ENCODE measurements around the gene APCDD1L. TPM values are rescaled to one million over a fixed set of nuclear protein-coding genes. Genes with fewer than 3 reads are reported as not detected.
A peak's percentile ranks its signal among the peaks of the same experiment; 100 is the strongest.

The APCDD1L gene
- total RNA-seq, 1 donor from 2014 or later, result 16.4 TPM

GRCh38 chr20:58436868-58437645, 78.1 kb downstream of the APCDD1L start:
- H3K36me3 Mint-ChIP-seq (ENCODE audit: low read depth, unreplicated experiment), result peaks cover 19% of the 10 kb centered on the region
- H4K20me1 ChIP-seq (ENCODE audit: insufficient read depth, low read length), result peaks cover 61% of the 10 kb centered on the region
- H3K4me2 ChIP-seq (ENCODE audit: low read length), result no peak overlapping the region
- no peaks in the 10 kb centered on the region for H3K27me3 ChIP-seq (ENCODE audit: insufficient read depth, low read length)
- H3K9me3 ChIP-seq (ENCODE audit: insufficient read depth, low read depth, low read length), result no peaks in the 10 kb centered on the region
- H3K27ac Mint-ChIP-seq (ENCODE audit: unreplicated experiment), result no peak overlapping the region
- no peak overlapping the region for H3K27ac ChIP-seq (ENCODE audit: low read depth, low read length)
- H3K9ac ChIP-seq (ENCODE audit: low read length), result no peak overlapping the region
- H2AFZ ChIP-seq (ENCODE audit: low read depth, low read length), result no peak overlapping the region
- H3K4me1 Mint-ChIP-seq (ENCODE audit: low read depth, unreplicated experiment), result peaks cover 23% of the 10 kb centered on the region
- H3K36me3 ChIP-seq (ENCODE audit: insufficient read depth, low read length), result peaks cover 4% of the 10 kb centered on the region
- H3K79me2 ChIP-seq (ENCODE audit: insufficient read depth, low read length), result peaks cover 90% of the 10 kb centered on the region
- TF ChIP-seq, protein P1, sequence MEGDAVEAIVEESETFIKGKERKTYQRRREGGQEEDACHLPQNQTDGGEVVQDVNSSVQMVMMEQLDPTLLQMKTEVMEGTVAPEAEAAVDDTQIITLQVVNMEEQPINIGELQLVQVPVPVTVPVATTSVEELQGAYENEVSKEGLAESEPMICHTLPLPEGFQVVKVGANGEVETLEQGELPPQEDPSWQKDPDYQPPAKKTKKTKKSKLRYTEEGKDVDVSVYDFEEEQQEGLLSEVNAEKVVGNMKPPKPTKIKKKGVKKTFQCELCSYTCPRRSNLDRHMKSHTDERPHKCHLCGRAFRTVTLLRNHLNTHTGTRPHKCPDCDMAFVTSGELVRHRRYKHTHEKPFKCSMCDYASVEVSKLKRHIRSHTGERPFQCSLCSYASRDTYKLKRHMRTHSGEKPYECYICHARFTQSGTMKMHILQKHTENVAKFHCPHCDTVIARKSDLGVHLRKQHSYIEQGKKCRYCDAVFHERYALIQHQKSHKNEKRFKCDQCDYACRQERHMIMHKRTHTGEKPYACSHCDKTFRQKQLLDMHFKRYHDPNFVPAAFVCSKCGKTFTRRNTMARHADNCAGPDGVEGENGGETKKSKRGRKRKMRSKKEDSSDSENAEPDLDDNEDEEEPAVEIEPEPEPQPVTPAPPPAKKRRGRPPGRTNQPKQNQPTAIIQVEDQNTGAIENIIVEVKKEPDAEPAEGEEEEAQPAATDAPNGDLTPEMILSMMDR (IDR thresholded peaks at IDR 0.05; ENCODE audit: insufficient read depth, low read depth, low read length), result no peak
- TF ChIP-seq EZH2 (IDR thresholded peaks at IDR 0.05; ENCODE audit: insufficient read depth, low read length), result no peak
- peaks cover 4% of the 10 kb centered on the region for H3K4me1 ChIP-seq (ENCODE audit: insufficient read depth, low read length)
- DNase-seq (ENCODE audit: low read depth) (no peak), FAIRE-seq (no peak)
- H3K9me3 Mint-ChIP-seq (ENCODE audit: unreplicated experiment), result no peaks in the 10 kb centered on the region
- H3K27me3 Mint-ChIP-seq (ENCODE audit: low read depth, unreplicated experiment), result no peaks in the 10 kb centered on the region
- no peak overlapping the region for H3K4me3 ChIP-seq (ENCODE audit: insufficient read depth, low read depth, low read length)
- H3K4me3 Mint-ChIP-seq (ENCODE audit: unreplicated experiment), result no peak overlapping the region

DNA sequence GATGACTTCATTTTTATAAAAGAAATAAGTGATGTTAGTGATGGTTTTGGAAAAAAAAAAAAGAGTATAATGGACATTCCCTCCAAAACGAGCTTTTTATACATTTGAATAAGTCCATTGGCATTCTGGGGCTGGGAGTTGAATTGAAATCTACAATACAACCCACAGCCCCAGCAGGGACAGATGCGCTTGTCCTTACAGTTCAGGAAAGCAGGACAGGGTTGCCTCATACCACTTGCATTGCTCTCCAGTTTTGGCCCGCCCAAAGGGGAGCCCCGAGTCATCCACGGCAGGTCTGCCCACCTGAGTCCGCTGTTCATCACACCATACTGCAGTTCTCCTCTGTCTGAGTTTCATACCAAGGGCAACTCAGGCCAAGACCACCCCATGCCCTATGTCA, 80.0 kb downstream of the APCDD1L start:
- no peak for FAIRE-seq
- Mint-ChIP-seq H3K27ac (ENCODE audit: unreplicated experiment) (no peak overlapping the region), H3K27me3 (ENCODE audit: low read depth, unreplicated experiment) (no peaks in the 10 kb centered on the region), H3K4me3 (ENCODE audit: unreplicated experiment) (no peak overlapping the region), H3K4me1 (ENCODE audit: low read depth, unreplicated experiment) (peaks cover 20% of the 10 kb centered on the region), H3K9me3 (ENCODE audit: unreplicated experiment) (no peaks in the 10 kb centered on the region), H3K36me3 (ENCODE audit: low read depth, unreplicated experiment) (peaks cover 17% of the 10 kb centered on the region)
- H2AFZ ChIP-seq (ENCODE audit: low read depth, low read length), result no peak overlapping the region
- H3K27me3 ChIP-seq (ENCODE audit: insufficient read depth, low read length), result no peaks in the 10 kb centered on the region
- H4K20me1 ChIP-seq (ENCODE audit: insufficient read depth, low read length), result peaks cover 70% of the 10 kb centered on the region
- peaks cover 4% of the 10 kb centered on the region for H3K4me1 ChIP-seq (ENCODE audit: insufficient read depth, low read length)
- peaks cover 93% of the 10 kb centered on the region for H3K79me2 ChIP-seq (ENCODE audit: insufficient read depth, low read length)
- no peaks in the 10 kb centered on the region for H3K9me3 ChIP-seq (ENCODE audit: insufficient read depth, low read depth, low read length)
- no peak for TF ChIP-seq EZH2 (IDR thresholded peaks at IDR 0.05; ENCODE audit: insufficient read depth, low read length)
- TF ChIP-seq, protein P1 (IDR thresholded peaks at IDR 0.05; ENCODE audit: insufficient read depth, low read depth, low read length), result no peak
- H3K36me3 ChIP-seq (ENCODE audit: insufficient read depth, low read length), result peaks cover 4% of the 10 kb centered on the region
- no peak overlapping the region for H3K4me3 ChIP-seq (ENCODE audit: insufficient read depth, low read depth, low read length)
- no peak overlapping the region for H3K9ac ChIP-seq (ENCODE audit: low read length)
- no peak overlapping the region for H3K27ac ChIP-seq (ENCODE audit: low read depth, low read length)
- DNase-seq (ENCODE audit: low read depth), result no peak
- H3K4me2 ChIP-seq (ENCODE audit: low read length), result no peak overlapping the region

DNA sequence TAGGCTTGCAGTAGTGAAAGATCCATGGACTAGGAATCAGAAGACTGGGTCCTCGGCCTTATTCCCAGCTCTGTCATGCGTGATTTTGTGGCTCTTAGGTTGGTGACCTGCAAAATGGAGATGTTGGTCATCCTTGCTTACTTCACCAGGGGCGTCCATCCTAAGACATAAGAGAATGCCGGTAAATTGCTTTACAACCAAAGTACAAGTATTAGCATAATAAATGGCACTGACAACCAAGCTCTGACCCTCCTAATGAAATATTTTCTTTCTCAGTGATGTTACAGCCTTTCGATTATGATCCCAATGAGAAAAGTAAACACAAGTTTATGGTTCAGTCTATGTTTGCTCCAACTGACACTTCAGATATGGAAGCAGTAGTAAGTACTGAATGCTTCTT, 80.9 kb downstream of the APCDD1L start:
- H3K9me3 Mint-ChIP-seq (ENCODE audit: unreplicated experiment), result no peaks in the 10 kb centered on the region
- Histone ChIP-seq H3K4me3 (ENCODE audit: insufficient read depth, low read depth, low read length) (no peak overlapping the region), H3K9ac (ENCODE audit: low read length) (peak overlapping the region; percentile 3), H3K4me1 (ENCODE audit: insufficient read depth, low read length) (peaks cover 4% of the 10 kb centered on the region), H3K4me2 (ENCODE audit: low read length) (no peak overlapping the region), H3K9me3 (ENCODE audit: insufficient read depth, low read depth, low read length) (no peaks in the 10 kb centered on the region), H3K27ac (ENCODE audit: low read depth, low read length) (no peak overlapping the region), H3K36me3 (ENCODE audit: insufficient read depth, low read length) (peaks cover 2% of the 10 kb centered on the region), H2AFZ (ENCODE audit: low read depth, low read length) (no peak overlapping the region), H3K79me2 (ENCODE audit: insufficient read depth, low read length) (peaks cover 94% of the 10 kb centered on the region), H4K20me1 (ENCODE audit: insufficient read depth, low read length) (peaks cover 70% of the 10 kb centered on the region), H3K27me3 (ENCODE audit: insufficient read depth, low read length) (no peaks in the 10 kb centered on the region)
- H3K4me3 Mint-ChIP-seq (ENCODE audit: unreplicated experiment), result no peak overlapping the region
- peaks cover 19% of the 10 kb centered on the region for H3K36me3 Mint-ChIP-seq (ENCODE audit: low read depth, unreplicated experiment)
- DNase-seq (ENCODE audit: low read depth) (no peak), FAIRE-seq (no peak)
- no peak for TF ChIP-seq EZH2 (IDR thresholded peaks at IDR 0.05; ENCODE audit: insufficient read depth, low read length)
- TF ChIP-seq, protein P1 (IDR thresholded peaks at IDR 0.05; ENCODE audit: insufficient read depth, low read depth, low read length), result no peak
- no peaks in the 10 kb centered on the region for H3K27me3 Mint-ChIP-seq (ENCODE audit: low read depth, unreplicated experiment)
- no peak overlapping the region for H3K27ac Mint-ChIP-seq (ENCODE audit: unreplicated experiment)
- peaks cover 12% of the 10 kb centered on the region for H3K4me1 Mint-ChIP-seq (ENCODE audit: low read depth, unreplicated experiment)
